Raji (cell line): ENCODE data around the gene PRAF2.

Experiments used
- POLR2A ChIP-seq: IDR thresholded peaks from 2 replicates; pipeline ENCODE4 v1.6.1; 2011; ENCODE audit warnings: low read depth, low read length, control low read depth; ENCODE audit not compliant: insufficient read depth

PRAF2 gene

GRCh38 chrX:49089553-49089952 lies 15.8 kb upstream of the PRAF2 start:
- no peak for TF ChIP-seq POLR2A

- no peak for TF ChIP-seq POLR2A
These were observed 8.6 kb upstream of the PRAF2 start for GRCh38 chrX:49082271-49082871.

DNA sequence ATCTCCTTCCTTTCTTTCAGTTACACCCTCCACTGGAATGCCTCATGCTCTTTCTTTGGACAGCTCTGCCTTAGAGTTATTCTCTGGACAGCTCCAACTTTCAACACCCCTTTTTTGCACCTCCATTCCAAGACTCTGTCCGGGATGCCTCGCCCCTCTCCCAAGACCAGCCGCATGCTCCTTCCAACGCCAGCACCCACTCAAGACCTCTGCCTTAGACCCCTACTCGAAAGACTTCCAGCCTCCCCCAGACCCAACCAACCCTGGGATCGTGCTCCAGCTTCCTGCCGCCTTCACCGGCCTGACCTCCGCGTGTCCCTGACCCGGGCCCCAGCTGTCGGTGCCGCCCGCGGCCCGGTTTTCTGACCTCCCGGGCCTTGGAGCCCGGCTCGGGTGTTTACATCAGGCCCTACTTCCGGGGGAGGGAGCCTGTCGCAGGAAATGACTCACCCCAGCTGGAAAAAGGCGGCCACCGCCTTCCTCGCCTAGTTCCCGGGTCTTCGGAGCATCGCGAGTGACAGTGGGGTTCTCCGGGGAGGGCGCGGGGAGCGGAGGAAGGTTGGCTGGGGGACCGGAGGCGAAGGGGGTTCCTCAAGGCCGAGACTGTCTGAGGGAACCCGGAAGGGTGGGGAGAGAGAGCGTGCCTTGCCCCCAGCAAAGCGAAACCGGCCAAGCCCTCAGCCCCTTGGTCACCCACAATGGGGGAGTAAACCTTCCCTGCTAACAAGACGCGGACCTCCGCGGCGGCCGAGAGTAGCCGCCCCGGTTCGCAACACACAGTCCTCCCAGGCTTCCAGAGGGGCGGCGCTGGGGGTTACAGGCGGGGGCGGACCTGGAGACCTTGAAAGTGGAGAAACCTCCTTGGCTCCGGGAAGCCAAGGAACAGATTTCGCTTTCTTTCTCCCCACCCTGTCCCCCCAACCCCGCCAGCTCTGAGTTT lies 6.0 kb upstream of the PRAF2 start, which contains the start of gene WDR45:
WDR45 (minus strand) TSS at position 399 of the 940 bp plus-strand sequence. CDS start 1,792 bp downstream, outside the sequence.
- TF ChIP-seq POLR2A = peak; percentile 61

- no peak for TF ChIP-seq POLR2A
These were observed 4.1 kb upstream of the PRAF2 start for GRCh38 chrX:49077941-49078340.

DNA sequence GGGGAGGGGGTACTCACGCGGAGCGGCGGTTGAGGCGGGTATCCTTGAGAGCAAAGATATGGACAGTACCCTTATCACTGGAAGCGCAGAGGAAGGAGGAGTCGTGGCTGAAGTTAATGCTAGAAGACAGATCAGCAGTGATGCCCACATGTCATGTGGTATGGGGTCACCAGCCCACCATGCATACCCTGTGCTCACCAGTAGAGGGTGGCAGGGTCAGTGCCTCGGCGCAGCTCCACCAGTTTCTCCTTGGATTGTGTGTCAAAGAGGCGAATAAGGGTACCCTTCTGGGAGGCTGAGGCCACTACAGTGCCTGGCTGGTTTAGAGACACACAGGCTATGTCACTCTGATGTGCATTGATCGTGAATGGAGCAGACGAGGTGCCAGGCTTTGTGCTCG lies 1.5 kb upstream of the PRAF2 start:
- TF ChIP-seq POLR2A = no peak

DNA sequence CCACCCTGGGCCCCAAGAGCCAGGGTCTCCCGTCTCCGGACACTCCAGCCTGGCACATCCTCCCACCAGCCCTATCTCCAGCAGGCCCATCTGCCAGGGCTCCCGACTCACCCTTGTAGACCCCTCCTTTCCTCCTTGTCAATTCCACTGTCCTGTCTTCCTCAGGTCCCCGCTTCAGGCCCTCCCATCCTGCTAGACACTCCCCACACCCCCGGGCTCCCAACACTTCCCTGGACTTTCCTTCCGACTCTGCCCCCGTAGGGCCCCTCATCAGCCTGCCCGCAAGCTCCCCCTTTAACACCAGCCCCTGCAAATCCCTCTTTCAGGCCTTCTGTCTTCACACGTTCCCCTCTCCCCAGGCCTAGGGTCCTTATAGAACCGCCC lies 1.1 kb downstream of the PRAF2 start:
- TF ChIP-seq POLR2A = no peak

- TF ChIP-seq POLR2A = no peak
These were observed 1.7 kb downstream of the PRAF2 start for GRCh38 chrX:49071877-49072711.

DNA sequence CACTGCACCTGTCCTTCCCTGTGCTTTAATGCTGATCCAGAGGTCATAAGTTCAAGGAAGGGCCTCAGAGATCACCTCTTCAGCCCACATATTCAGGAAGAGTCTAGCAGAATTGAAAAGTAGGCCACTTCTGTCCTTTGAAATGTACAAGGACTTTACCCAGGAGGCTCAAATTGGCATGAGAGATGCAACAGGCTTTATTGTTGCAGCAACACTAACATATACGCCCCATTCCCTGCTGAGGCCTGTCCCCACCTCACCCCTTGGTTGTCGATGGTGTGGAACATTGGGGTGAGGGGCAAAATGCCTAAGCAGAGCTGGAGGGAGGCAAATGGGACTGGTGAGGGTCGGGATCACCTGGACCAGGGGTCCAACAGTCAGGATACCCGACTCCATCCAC lies 2.8 kb downstream of the PRAF2 start:
- TF ChIP-seq POLR2A = no peak

GRCh38 chrX:49069038-49069437 lies 4.8 kb downstream of the PRAF2 start:
- TF ChIP-seq POLR2A = no peak

DNA sequence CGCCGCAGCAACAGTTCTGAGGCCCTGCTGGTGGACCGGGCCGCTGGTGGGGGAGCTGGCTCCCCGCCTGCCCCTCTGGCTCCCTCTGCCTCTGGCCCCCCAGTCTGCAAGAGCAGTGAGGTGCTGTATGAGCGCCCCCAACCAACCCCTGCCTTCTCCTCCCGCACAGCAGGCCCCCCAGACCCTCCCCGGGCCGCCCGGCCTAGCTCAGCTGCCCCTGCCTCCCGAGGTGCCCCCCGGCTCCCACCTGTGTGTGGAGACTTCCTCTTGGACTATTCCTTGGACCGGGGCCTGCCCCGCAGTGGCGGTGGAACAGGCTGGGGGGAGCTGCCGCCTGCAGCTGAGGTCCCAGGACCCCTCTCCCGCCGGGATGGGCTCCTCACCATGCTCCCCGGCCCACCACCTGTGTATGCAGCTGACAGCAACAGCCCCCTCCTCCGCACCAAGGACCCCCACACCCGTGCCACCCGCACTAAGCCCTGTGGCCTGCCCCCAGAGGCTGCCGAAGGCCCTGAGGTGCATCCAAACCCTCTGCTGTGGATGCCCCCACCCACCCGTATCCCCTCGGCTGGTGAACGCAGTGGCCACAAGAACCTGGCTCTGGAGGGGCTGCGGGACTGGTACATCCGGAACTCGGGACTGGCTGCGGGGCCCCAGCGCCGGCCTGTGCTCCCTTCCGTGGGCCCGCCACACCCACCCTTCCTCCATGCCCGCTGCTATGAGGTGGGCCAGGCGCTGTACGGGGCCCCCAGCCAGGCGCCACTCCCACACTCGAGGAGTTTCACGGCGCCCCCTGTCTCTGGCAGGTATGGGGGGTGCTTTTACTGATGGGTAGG lies 6.3 kb downstream of the PRAF2 start:
- TF ChIP-seq POLR2A = no peak

DNA sequence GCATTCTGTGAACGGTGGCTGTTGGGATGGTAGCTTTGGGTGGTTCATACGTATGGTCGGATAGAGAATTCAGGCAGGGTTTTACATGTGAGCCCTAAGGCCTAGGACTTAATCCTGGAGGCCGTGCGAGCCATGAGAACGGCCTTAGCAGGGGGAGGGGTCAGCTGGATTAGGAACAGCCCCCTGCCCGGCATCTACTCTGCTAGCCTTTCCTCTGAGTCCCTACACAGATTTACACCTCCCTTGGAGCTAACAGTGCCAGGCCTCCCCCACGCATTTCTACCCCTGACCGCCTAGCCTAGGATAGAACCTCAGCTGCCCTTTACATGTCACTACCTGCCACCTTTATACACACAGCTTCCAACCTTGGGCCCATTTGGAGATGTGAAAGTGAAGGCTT lies 7.1 kb downstream of the PRAF2 start:
- TF ChIP-seq POLR2A = no peak

- TF ChIP-seq POLR2A = no peak
These were observed 7.5 kb downstream of the PRAF2 start for GRCh38 chrX:49066278-49066677.

GRCh38 chrX:49064735-49065134 lies 9.1 kb downstream of the PRAF2 start:
- TF ChIP-seq POLR2A = no peak

DNA sequence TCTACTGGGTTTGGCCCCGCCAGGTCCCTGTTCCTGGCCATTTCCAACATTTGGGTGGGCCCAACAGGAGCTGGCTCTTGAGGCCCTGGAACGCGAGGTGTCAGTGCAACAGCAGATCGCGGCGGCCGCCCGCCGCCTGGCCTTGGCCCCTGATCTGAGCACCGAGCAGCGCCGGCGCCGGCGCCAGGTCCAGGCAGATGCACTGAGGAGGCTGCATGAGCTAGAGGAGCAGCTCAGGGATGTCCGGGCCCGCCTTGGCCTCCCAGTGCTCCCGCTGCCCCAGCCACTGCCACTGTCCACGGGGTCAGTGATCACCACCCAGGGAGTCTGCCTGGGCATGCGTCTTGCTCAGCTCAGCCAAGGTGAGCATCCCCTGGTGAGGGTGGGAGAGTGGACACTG lies 9.5 kb downstream of the PRAF2 start:
- TF ChIP-seq POLR2A = no peak

DNA sequence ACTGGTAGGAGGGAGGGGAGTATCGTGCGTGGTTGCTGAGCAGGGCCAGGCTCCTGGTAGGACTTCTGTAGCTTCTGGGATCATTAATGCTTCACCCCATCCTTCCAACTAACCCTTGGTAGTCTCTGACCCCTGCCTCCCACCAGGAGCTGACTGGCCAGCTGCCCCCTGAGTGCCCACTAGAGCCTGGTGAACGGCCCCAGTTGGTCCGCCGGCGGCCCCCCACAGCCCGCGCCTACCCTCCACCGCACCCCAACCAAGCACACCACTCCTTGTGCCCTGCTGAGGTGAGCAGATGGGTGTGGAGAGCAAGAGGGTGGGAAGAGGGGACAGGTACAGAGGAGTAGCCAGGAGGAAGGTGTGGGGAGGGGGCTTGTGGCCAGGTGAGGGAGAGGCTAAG lies 10.1 kb downstream of the PRAF2 start:
- TF ChIP-seq POLR2A = no peak
